Stimulated activated memory B cell treated with anti-CD40 and anti-IgM and Interleukin-4, amounts not matched to agents 10 μg/mL and 1 μg/mL and 100 μg/mL, for 72 hours (primary cell): ENCODE results near the gene LMOD2.

ENCODE experiments used
- ATAC-seq: fragments of 150-1000 bp; cut with Tn5 transposase; 2 replicates; pipeline ENCODE4 v1.10.0; 2021
- H3K27ac Mint-ChIP-seq: one replicate; pipeline ENCODE4 v1.8.0; 2022; ENCODE audit warnings: mild to moderate bottlenecking, mixed read lengths
- H3K27me3 Mint-ChIP-seq: one replicate; pipeline ENCODE4 v1.8.0; 2022; ENCODE audit warnings: mixed read lengths
- H3K36me3 Mint-ChIP-seq: one replicate; pipeline ENCODE4 v1.8.0; 2022; ENCODE audit warnings: mixed read lengths
- H3K4me1 Mint-ChIP-seq: one replicate; pipeline ENCODE4 v1.8.0; 2022; ENCODE audit warnings: mixed read lengths
- H3K4me3 Mint-ChIP-seq: one replicate; pipeline ENCODE4 v1.8.0; 2022; ENCODE audit warnings: mild to moderate bottlenecking, moderate library complexity, mixed read lengths
- H3K9me3 Mint-ChIP-seq: one replicate; pipeline ENCODE4 v1.8.0; 2022; ENCODE audit warnings: mixed read lengths

LMOD2 gene

DNA sequence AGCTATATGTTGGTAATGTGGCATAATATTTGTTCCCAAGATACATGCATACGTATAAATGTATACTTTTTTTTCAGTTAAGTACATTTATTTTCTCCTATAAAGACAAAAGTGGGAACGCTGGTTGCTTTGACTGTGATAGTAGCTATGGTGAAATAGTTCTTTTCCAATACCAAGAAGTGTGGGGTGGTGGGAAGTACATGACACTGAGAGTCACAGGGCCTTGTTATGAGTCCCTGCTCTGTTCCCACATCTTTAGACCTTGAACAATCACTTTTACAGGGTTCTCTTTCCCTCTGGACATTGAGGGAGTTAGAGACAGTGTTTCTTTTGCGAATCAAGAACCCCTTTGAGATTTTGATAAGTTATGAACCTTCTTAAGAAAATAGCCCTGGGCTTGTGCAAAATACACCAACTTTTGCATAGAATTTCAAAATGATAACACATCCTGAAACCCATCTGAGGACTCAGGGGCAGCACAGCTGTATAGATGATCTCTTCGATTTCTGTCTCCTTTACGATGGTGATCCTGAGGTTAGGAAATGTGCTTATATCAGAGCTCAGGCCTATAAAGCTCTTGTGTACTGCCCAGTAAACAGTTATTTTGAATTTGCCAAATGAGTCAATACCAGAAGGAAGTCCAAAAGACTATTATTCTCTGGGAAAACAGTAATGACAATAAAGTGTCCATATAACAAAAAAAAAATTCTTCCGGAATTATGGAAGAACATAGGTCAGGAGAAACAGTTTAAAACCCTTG is 1.1 kb downstream of the LMOD2 start:
- H3K4me3 Mint-ChIP-seq: no peak overlapping the region
- ATAC-seq: no peak

DNA sequence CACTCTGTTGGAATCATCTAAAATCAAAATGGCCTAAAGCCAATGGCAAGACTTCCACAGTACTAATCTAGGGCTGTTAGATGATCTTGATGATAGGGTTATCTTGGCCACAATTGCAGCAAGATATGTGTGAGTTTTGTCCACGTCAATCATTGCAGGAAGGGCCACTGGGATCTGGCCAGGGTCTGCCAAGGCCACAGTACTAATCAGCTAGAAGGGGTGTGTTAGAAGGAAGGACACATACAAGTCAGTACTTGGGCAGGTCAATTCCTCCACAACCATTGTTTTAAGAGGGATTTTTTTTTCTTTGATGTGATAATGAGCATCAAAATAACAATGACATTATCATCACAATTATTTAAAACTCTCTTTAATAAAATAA is 1.6 kb downstream of the LMOD2 start:
- Mint-ChIP-seq H3K27me3 (peaks cover 29% of the 10 kb centered on the region), H3K4me1 (no peaks in the 10 kb centered on the region), H3K4me3 (no peak overlapping the region), H3K36me3 (no peaks in the 10 kb centered on the region), H3K27ac (no peak overlapping the region), H3K9me3 (no peaks in the 10 kb centered on the region)
- no peak for ATAC-seq

More for the DNA sequence above, 1.1 kb downstream of the LMOD2 start:
- Mint-ChIP-seq H3K4me1 (no peaks in the 10 kb centered on the region), H3K9me3 (no peaks in the 10 kb centered on the region), H3K27ac (no peak overlapping the region), H3K36me3 (no peaks in the 10 kb centered on the region), H3K27me3 (peaks cover 28% of the 10 kb centered on the region)

DNA sequence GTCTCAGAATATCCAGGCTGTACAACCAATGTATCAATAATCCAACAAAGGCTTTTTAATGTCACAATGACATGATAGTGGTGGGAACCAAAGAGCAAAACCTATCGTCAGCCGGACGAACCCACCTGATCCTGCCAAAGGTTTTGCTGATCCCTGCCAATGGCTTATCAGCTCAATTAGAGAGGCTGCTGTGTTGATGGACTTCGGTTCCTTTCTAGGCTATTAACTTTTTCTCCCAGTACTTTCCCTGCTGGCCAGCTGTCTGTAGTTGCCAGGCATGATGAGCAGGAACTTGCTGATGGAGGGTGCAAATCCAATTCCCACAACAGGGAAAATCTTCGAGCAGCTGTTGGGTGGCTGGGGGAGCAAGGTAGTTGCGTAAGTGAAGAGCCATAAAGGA is 2.4 kb downstream of the LMOD2 start:
- Mint-ChIP-seq H3K27me3 (peaks cover 29% of the 10 kb centered on the region), H3K36me3 (no peaks in the 10 kb centered on the region), H3K27ac (no peak overlapping the region), H3K4me1 (no peaks in the 10 kb centered on the region), H3K9me3 (no peaks in the 10 kb centered on the region), H3K4me3 (no peak overlapping the region)
- no peak for ATAC-seq

DNA sequence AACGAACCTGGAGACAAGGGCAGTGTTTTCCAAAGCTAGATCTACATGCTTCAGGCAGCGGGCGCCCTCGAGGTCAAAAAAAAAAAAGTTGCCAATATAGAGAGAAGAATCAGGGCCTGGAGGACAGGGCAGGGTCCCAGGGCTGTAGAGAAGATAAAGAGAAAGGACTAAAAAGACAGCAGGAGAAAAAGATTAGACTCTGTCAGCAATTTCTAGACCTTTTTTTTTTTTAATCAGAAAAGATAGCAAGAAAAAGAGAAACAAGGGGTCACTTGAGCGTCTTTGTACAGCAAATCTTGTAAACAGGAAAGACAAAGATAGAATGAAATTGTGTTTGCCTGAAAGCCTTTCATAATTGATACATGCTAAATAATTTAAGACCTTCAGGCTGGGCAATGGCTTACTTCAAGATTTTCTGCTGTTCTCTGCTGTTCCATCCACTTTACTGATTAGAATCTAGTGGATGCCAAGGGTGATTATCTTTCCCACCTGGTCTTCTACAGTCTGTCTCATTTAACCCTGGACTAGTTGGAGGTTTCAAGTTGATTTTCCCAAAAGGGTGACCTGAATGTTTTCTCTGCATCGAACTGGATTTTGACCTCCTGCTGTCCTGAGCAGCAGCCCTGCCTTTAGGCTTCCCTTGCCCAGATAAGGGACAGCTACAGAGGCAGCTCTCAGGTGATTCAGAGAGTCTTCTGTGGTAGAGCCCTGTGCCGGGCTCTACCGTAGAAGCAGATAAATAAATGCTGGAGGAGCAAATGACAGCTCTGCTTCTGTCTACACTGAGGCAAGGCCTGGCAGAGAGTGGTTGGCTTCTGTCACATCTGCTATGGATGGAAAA is 5.1 kb downstream of the LMOD2 start:
- Mint-ChIP-seq H3K27me3 (peaks cover 29% of the 10 kb centered on the region), H3K9me3 (no peaks in the 10 kb centered on the region), H3K4me1 (no peaks in the 10 kb centered on the region), H3K27ac (no peak overlapping the region), H3K36me3 (no peaks in the 10 kb centered on the region), H3K4me3 (no peak overlapping the region)
- no peak for ATAC-seq

DNA sequence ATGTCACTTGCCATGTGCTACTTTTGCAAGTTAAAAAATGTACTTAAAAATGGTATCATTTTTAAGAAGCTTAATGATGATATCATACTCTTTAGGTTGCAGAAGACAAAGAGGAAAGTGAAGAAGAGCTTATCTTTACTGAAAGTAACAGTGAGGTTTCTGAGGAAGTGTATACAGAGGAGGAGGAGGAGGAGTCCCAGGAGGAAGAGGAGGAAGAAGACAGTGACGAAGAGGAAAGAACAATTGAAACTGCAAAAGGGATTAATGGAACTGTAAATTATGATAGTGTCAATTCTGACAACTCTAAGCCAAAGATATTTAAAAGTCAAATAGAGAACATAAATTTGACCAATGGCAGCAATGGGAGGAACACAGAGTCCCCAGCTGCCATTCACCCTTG is 6.1 kb downstream of the LMOD2 start:
- no peaks in the 10 kb centered on the region for H3K4me1 Mint-ChIP-seq
- no peaks in the 10 kb centered on the region for H3K9me3 Mint-ChIP-seq

DNA sequence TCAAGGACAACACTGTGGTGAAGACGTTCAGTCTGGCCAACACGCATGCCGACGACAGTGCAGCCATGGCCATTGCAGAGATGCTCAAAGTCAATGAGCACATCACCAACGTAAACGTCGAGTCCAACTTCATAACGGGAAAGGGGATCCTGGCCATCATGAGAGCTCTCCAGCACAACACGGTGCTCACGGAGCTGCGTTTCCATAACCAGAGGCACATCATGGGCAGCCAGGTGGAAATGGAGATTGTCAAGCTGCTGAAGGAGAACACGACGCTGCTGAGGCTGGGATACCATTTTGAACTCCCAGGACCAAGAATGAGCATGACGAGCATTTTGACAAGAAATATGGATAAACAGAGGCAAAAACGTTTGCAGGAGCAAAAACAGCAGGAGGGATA is 6.6 kb downstream of the LMOD2 start:
- Mint-ChIP-seq H3K27ac (no peak overlapping the region), H3K27me3 (peaks cover 29% of the 10 kb centered on the region), H3K4me3 (no peak overlapping the region), H3K4me1 (no peaks in the 10 kb centered on the region), H3K9me3 (no peaks in the 10 kb centered on the region), H3K36me3 (no peaks in the 10 kb centered on the region)
- no peak for ATAC-seq

More for the DNA sequence above, 6.1 kb downstream of the LMOD2 start:
- Mint-ChIP-seq H3K4me3 (no peak overlapping the region), H3K27ac (no peak overlapping the region), H3K36me3 (no peaks in the 10 kb centered on the region), H3K27me3 (peaks cover 29% of the 10 kb centered on the region)
- ATAC-seq: no peak

DNA sequence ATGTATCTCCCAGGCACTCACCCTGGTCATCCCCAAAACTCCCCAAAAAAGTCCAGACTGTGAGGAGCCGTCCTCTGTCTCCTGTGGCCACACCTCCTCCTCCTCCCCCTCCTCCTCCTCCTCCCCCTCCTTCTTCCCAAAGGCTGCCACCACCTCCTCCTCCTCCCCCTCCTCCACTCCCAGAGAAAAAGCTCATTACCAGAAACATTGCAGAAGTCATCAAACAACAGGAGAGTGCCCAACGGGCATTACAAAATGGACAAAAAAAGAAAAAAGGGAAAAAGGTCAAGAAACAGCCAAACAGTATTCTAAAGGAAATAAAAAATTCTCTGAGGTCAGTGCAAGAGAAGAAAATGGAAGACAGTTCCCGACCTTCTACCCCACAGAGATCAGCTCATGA is 7.1 kb downstream of the LMOD2 start:
- Mint-ChIP-seq H3K9me3 (no peaks in the 10 kb centered on the region), H3K27ac (no peak overlapping the region), H3K4me3 (no peak overlapping the region), H3K27me3 (peaks cover 29% of the 10 kb centered on the region), H3K36me3 (no peaks in the 10 kb centered on the region), H3K4me1 (no peaks in the 10 kb centered on the region)
- ATAC-seq: no peak

DNA sequence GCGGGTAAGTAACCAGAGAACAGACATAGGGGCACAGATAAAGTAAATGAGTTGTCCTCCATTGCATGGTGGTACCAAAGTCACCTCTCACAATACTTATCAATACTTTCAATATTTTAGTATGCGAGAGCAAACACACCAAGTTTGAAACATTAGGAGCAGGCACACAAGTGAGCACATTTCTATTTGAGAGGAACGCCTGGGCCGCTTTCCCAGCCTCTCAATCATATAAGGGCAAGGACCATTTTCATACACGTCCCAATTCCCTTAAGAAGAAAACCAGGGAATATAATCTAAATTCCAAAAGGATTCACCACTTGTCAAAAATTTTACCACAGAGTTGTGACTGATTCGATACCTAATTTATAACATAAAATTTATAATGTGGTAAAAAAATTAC is 7.5 kb downstream of the LMOD2 start:
- H3K4me3 Mint-ChIP-seq: no peak overlapping the region
- H3K27ac Mint-ChIP-seq: no peak overlapping the region
- H3K9me3 Mint-ChIP-seq: no peaks in the 10 kb centered on the region
- no peaks in the 10 kb centered on the region for H3K36me3 Mint-ChIP-seq
- H3K27me3 Mint-ChIP-seq: peaks cover 29% of the 10 kb centered on the region
- ATAC-seq: no peak
- H3K4me1 Mint-ChIP-seq: no peaks in the 10 kb centered on the region

DNA sequence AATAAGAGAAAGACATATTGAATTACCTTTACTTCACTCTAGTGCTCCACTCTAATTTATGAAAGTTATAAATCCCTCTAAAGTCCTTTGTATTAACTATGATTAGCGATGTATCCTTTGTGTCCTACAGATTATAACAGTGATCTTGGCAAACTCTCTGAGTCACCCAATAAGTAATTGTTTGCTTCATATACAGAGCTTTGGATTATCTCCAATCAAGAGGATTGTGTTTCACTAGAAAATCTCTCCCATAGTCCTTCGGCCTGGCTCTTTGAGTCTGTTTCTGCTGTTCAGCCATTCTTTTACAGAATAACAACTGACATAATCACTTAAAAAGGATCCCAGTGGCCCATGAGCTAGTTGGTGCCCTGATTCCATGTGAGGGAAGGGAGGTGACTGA is 9.5 kb downstream of the LMOD2 start:
- no peak overlapping the region for H3K4me3 Mint-ChIP-seq
- H3K27ac Mint-ChIP-seq: no peak overlapping the region
- H3K36me3 Mint-ChIP-seq: no peaks in the 10 kb centered on the region
- H3K4me1 Mint-ChIP-seq: no peaks in the 10 kb centered on the region
- peaks cover 16% of the 10 kb centered on the region for H3K27me3 Mint-ChIP-seq
- ATAC-seq: no peak
- no peaks in the 10 kb centered on the region for H3K9me3 Mint-ChIP-seq

DNA sequence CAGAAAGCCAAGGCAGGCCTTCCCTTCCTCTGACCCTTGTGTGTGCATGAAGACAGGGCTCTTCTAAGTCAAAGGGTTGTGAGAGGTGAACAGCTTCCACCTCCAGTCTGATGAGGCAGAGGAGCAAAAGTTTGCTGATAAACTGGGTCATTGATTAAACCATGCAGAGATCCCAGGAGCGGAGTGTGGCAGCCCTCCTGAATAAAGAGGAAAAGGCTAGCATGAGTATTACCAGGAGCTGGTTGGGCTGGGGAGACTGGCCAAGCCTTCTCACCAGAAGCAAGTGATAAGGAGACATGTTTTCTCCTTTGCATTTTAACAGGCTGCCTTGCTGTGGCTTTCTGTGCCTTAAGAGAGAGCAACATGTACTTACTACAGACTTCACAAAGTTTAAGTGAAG is 10.2 kb downstream of the LMOD2 start:
- peak; percentile 5 for ATAC-seq
- Mint-ChIP-seq H3K27ac (no peak overlapping the region), H3K4me3 (no peak overlapping the region), H3K27me3 (peaks cover 9% of the 10 kb centered on the region), H3K36me3 (no peaks in the 10 kb centered on the region), H3K4me1 (no peaks in the 10 kb centered on the region), H3K9me3 (no peaks in the 10 kb centered on the region)

DNA sequence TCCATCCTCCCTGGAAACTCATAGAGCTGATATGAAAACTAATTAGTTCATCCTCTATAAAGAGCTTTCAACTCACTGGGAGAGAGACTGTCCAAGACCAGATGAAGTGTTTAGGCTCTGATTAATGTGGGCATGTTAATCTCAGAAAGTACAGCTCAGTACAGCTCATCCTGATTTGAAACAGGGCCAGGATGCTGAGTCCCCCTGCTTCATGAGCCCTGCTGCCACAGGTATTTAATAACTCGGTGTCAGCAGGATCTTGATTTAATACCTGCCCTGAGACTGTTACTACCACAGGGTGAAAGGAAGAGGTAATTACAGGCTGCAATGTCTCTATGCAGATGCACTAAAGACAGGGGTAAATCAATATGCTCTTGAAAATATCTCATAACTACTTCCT is 10.8 kb downstream of the LMOD2 start:
- Mint-ChIP-seq H3K36me3 (no peaks in the 10 kb centered on the region), H3K4me3 (no peak overlapping the region), H3K27ac (no peak overlapping the region), H3K4me1 (no peaks in the 10 kb centered on the region), H3K9me3 (no peaks in the 10 kb centered on the region), H3K27me3 (peaks cover 3% of the 10 kb centered on the region)
- no peak for ATAC-seq

DNA sequence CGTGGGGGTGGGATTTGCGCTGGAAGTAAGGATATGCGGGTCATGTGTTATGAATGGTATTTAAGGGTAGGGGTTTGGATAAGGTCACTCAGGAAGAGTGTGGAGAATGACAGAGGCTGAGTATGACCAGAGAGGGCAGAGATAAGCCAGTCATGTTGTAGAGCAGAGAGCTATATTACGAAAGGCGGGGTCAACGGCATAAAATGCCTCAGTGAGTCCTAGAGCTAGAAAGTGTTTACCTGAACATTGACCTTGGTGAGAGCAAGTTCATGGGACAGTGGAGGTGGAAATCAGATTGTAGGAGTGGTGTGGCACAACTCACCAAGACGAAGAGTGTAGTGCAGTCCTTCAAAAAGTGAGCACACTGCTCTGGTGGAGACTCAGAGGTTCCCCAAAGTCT is 13.8 kb downstream of the LMOD2 start:
- no peak overlapping the region for H3K4me3 Mint-ChIP-seq
- no peak overlapping the region for H3K27ac Mint-ChIP-seq
- H3K36me3 Mint-ChIP-seq: no peaks in the 10 kb centered on the region
- no peaks in the 10 kb centered on the region for H3K4me1 Mint-ChIP-seq
- no peak for ATAC-seq
- no peaks in the 10 kb centered on the region for H3K9me3 Mint-ChIP-seq
- H3K27me3 Mint-ChIP-seq: no peaks in the 10 kb centered on the region

DNA sequence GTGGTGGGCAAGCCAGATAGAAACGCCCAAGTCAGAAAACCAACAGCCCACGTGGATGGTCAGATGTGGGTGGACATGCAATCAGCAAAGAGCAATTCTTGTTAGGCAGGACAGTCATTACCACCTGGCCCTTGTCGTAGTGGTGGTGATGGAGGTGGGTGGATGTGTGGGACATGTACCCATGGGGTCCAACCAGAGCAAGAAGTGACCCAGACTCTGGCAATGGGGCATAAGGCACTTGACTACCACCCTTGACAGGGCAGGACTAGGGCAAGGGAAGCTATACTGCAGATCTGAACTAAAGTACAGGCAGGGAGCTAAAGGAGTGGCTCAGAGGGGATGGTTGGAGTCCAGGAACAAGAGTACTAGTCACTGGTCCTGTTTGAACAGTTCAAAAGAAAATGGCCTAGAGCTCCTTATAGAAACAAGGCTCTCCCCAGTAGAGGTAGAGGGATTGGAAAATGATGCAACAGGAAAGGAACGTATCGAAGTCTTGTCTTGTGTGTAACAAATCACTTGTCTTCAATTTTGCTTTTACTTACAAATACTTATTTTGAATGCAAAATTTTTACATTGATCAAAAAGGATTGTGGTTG is 17.6 kb downstream of the LMOD2 start:
- Mint-ChIP-seq H3K36me3 (no peaks in the 10 kb centered on the region), H3K4me3 (no peak overlapping the region), H3K27me3 (no peaks in the 10 kb centered on the region), H3K4me1 (no peaks in the 10 kb centered on the region), H3K9me3 (no peaks in the 10 kb centered on the region), H3K27ac (no peak overlapping the region)
- ATAC-seq: no peak

DNA sequence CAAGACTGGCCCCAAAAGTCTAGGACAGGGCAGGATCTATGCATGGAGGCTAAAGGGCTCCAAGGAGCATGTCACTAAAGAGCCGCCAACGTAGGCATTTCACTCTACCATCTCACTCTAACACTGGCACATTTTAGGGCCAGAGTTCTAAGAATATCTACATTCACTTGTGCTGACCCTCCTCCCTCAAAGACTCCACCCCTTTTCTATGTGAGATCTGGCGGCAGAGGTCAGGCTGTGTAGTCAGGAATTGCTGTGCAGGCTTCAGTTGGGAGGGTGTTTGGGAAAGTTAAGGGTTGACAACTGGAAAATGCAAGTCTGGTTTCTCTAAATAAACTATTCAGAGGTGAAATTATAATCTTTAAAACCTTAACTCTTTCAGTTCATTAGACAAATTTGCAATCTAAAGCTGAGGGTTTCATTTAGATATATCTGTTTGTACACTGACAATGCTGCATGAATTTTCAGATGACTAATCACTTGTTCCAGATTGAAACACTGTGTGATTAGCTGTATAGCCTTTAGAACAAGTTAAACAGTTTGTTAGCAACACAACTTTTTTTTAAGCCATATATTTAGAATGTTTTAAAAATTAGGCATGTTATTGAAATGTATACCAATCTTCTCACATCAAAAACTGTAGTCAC is 18.2 kb downstream of the LMOD2 start:
- H3K9me3 Mint-ChIP-seq: no peaks in the 10 kb centered on the region
- no peak overlapping the region for H3K4me3 Mint-ChIP-seq
- ATAC-seq: no peak
- no peaks in the 10 kb centered on the region for H3K4me1 Mint-ChIP-seq
- H3K27me3 Mint-ChIP-seq: no peaks in the 10 kb centered on the region
- no peak overlapping the region for H3K27ac Mint-ChIP-seq
- peaks cover under 1% of the 10 kb centered on the region for H3K36me3 Mint-ChIP-seq

DNA sequence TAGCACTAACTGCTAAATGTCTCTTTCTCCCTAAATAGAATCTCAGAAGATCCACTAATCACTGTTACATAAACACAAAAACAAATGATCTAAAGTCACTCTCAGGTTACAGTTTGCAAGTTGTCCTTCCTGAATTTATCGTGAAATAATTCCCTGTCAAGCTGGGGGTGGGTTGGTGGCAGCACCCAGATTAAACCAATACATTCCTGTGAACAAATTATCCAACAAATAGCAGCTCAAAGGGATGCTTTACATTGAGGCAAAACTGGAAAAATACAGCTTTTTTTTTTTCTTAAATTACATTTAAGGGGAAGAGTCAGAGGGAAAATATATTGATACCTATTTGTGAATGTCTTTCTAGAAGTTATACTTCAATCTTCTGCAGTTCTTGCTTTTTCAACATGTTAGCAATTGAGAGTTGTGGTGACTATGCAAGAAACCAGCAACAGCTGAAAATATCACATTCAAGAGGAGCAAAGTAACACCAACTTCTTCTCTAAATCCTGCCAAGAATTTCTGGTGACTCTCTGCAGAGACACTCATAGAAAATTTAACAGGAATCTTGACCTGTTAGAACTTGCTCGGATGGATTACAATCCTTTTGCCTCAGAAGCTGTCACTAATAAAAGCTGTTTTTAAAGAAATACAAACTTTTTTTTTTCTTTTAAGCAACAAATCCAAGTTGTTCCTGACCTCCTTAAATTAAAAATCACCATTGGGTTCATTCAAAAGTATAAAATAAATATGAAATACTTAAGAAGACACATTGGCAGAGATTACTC is 18.9 kb downstream of the LMOD2 start:
- no peak overlapping the region for H3K27ac Mint-ChIP-seq
- no peaks in the 10 kb centered on the region for H3K9me3 Mint-ChIP-seq
- no peaks in the 10 kb centered on the region for H3K4me1 Mint-ChIP-seq
- ATAC-seq: no peak
- peaks cover 5% of the 10 kb centered on the region for H3K36me3 Mint-ChIP-seq
- no peak overlapping the region for H3K4me3 Mint-ChIP-seq
- H3K27me3 Mint-ChIP-seq: no peaks in the 10 kb centered on the region
